ENCODE results near the gene C10orf120.

C10orf120 gene

DNA sequence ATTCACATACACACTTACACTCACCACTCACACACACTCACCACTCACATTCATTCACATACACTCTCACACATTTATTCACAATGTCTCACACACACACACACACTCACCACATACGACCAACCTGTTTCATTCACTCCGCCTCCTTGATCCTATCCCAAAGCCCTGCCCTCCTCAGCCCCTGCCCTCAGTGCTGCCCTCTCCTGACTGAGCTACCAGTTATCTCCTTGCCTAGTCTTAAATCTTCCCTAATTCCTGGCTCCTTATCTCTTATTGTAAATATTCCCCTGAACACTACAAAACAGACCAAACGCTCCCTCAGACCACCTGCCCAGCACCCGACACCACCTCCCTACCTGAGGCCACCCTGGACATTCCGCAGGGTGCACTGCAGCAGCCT is 26.1 kb upstream of the C10orf120 start:
- no peaks in the 10 kb centered on the region for H3K36me3 ChIP-seq (ENCODE audit: control insufficient read depth, insufficient read depth, low read length)
- H3K27me3 ChIP-seq (replicated peaks; ENCODE audit: control insufficient read depth, insufficient read depth, low read length), result no peaks in the 10 kb centered on the region; the same call in none of the 2 replicates
- H3K4me3 ChIP-seq (replicated peaks; ENCODE audit: low read depth, low read length), result no peak overlapping the region
- TF ChIP-seq, protein P1, sequence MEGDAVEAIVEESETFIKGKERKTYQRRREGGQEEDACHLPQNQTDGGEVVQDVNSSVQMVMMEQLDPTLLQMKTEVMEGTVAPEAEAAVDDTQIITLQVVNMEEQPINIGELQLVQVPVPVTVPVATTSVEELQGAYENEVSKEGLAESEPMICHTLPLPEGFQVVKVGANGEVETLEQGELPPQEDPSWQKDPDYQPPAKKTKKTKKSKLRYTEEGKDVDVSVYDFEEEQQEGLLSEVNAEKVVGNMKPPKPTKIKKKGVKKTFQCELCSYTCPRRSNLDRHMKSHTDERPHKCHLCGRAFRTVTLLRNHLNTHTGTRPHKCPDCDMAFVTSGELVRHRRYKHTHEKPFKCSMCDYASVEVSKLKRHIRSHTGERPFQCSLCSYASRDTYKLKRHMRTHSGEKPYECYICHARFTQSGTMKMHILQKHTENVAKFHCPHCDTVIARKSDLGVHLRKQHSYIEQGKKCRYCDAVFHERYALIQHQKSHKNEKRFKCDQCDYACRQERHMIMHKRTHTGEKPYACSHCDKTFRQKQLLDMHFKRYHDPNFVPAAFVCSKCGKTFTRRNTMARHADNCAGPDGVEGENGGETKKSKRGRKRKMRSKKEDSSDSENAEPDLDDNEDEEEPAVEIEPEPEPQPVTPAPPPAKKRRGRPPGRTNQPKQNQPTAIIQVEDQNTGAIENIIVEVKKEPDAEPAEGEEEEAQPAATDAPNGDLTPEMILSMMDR (IDR thresholded peaks at IDR 0.05; ENCODE audit: insufficient read depth, low read length, poor library complexity, severe bottlenecking), result no peak
- DNase-seq (ENCODE audit: extremely low read depth, insufficient read length), result no peak

DNA sequence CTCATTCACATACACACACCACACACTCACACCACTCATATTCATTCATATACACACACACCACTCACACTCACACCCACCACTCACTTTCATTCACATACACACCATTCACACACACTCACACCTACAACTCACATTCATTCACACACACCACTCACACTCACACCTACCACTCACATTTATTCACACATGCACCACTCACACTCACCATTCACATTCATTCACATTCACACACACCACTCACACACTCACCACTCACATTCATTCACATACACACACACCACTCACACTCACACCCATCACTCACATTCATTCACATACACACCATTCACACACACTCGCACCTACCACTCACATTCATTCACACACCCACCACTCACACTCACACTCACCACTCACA is 25.4 kb upstream of the C10orf120 start:
- TF ChIP-seq, protein P1 (IDR thresholded peaks at IDR 0.05; ENCODE audit: insufficient read depth, low read length, poor library complexity, severe bottlenecking), result no peak
- Histone ChIP-seq H3K4me3 (replicated peaks; ENCODE audit: low read depth, low read length) (no peak overlapping the region), H3K27me3 (replicated peaks; ENCODE audit: control insufficient read depth, insufficient read depth, low read length) (no peaks in the 10 kb centered on the region; the same call in 1 of the 2 replicates), H3K36me3 (ENCODE audit: control insufficient read depth, insufficient read depth, low read length) (no peaks in the 10 kb centered on the region)
- no peak for DNase-seq (ENCODE audit: extremely low read depth, insufficient read length)

DNA sequence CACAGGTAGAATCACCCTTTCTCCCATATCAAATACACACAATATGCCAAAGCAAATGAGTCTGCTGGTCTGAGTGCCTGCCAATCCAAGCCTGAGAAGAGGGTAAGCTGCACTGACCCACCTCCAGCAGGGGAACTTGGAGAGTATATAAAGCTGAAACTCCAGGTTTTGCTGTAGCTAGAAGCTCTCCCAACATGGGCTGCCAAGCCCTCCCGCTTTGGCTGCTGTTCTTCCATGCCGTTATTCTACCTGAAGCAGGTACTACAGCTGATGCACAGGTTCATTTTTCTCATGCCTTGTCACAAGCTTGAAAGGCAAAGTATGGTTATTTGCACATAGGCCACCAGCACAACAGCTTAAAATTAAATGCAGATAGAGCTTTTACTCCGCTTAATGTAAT is 21.5 kb upstream of the C10orf120 start:
- Histone ChIP-seq H3K4me3 (replicated peaks; ENCODE audit: low read depth, low read length) (no peak overlapping the region), H3K27me3 (replicated peaks; ENCODE audit: control insufficient read depth, insufficient read depth, low read length) (no peaks in the 10 kb centered on the region; the same call in 1 of the 2 replicates), H3K36me3 (ENCODE audit: control insufficient read depth, insufficient read depth, low read length) (no peaks in the 10 kb centered on the region)
- TF ChIP-seq, protein P1 (IDR thresholded peaks at IDR 0.05; ENCODE audit: insufficient read depth, low read length, poor library complexity, severe bottlenecking), result no peak
- no peak for DNase-seq (ENCODE audit: extremely low read depth, insufficient read length)

DNA sequence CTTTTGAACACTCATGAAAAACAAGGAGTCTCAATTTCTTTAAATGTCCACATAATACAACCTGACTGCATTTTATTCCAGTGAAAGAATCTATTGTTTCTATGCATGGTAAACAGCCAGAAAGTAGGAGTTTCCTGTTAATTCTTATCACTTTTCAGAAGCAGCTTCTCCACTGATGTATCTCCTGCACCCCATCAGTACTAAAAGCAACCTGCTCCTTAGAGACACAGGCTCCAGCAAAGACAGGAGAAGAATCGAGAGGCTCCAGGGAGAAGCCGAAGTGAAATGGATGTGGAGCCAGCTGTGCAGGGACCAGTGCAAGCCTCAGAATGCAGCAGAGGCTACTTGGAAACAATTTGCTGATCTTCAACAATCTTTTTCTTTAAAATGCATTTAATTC is 16.4 kb upstream of the C10orf120 start:
- no peak for DNase-seq (ENCODE audit: extremely low read depth, insufficient read length)
- Histone ChIP-seq H3K27me3 (replicated peaks; ENCODE audit: control insufficient read depth, insufficient read depth, low read length) (no peaks in the 10 kb centered on the region; the same call in 1 of the 2 replicates), H3K36me3 (ENCODE audit: control insufficient read depth, insufficient read depth, low read length) (no peaks in the 10 kb centered on the region), H3K4me3 (replicated peaks; ENCODE audit: low read depth, low read length) (no peak overlapping the region)
- TF ChIP-seq, protein P1 (IDR thresholded peaks at IDR 0.05; ENCODE audit: insufficient read depth, low read length, poor library complexity, severe bottlenecking), result no peak

GRCh38 chr10:122715576-122715975 is 15.9 kb upstream of the C10orf120 start:
- Histone ChIP-seq H3K4me3 (replicated peaks; ENCODE audit: low read depth, low read length) (no peak overlapping the region), H3K27me3 (replicated peaks; ENCODE audit: control insufficient read depth, insufficient read depth, low read length) (no peaks in the 10 kb centered on the region; the same call in 1 of the 2 replicates), H3K36me3 (ENCODE audit: control insufficient read depth, insufficient read depth, low read length) (no peaks in the 10 kb centered on the region)
- TF ChIP-seq, protein P1 (IDR thresholded peaks at IDR 0.05; ENCODE audit: insufficient read depth, low read length, poor library complexity, severe bottlenecking), result no peak
- no peak for DNase-seq (ENCODE audit: extremely low read depth, insufficient read length)

Measured in GM06990 (cell line).